Epithelial cell of proximal tubule (primary cell): Measurements from ENCODE around the gene FRS2. TPM values are rescaled to one million over a fixed set of nuclear protein-coding genes. Genes with fewer than 3 reads are reported as not detected.

Experiments
- DNase-seq: peaks from one replicate; pipeline ENCODE4 v3.0.0-alpha.2; 2011; ENCODE audit warnings: low read depth
- H3K4me3 ChIP-seq: 2 replicates; pipeline ENCODE4 v1.5.1; 2011; ENCODE audit warnings: low read depth, mild to moderate bottlenecking, low read length
- CTCF ChIP-seq: conservative IDR thresholded peaks from 2 replicates; pipeline ENCODE4 v1.5.1; 2012; ENCODE audit warnings: low read depth, mild to moderate bottlenecking, low read length
- total RNA-seq: library from RNA; depleted of rRNA; stranded (reverse); fragments of >200 nt; gene quantifications from 2 replicates; pipeline ENCODE4 v1.2.3, GENCODE V29; 2015

Gene FRS2
- total RNA-seq, 1 donor from 2014 or later, result 28.9 TPM

- DNase-seq, result no peak
- no peak overlapping the region for H3K4me3 ChIP-seq
- TF ChIP-seq CTCF, result no peak
These were observed 39.1 kb downstream of the FRS2 start for GRCh38 chr12:69509308-69509736.

GRCh38 chr12:69509904-69510827 is 40.0 kb downstream of the FRS2 start:
- TF ChIP-seq CTCF, result no peak
- no peak for DNase-seq
- H3K4me3 ChIP-seq, result no peak overlapping the region

- no peak overlapping the region for H3K4me3 ChIP-seq
- no peak for TF ChIP-seq CTCF
- no peak for DNase-seq
These were observed 40.8 kb downstream of the FRS2 start for GRCh38 chr12:69511016-69511415.

GRCh38 chr12:69511469-69512267 is 41.5 kb downstream of the FRS2 start:
- no peak overlapping the region for H3K4me3 ChIP-seq
- TF ChIP-seq CTCF, result no peak
- no peak for DNase-seq

- TF ChIP-seq CTCF, result no peak
- no peak for DNase-seq
- H3K4me3 ChIP-seq, result no peak overlapping the region
These were observed 42.6 kb downstream of the FRS2 start for GRCh38 chr12:69512820-69513219.

- TF ChIP-seq CTCF, result no peak
- H3K4me3 ChIP-seq, result no peak overlapping the region
- DNase-seq, result peak; percentile 46
These were observed 43.1 kb downstream of the FRS2 start for GRCh38 chr12:69513297-69513696.
